SK-N-SH treated with all-trans-retinoic acid at 6 μM for 48 hours (cell line): ENCODE results near the gene CCDC24.

Source experiments
- ARNTL ChIP-seq: fragments of 450-650 bp; formaldehyde crosslinking; IDR thresholded peaks from 2 replicates; pipeline ENCODE4 v1.5.0; 2020; ENCODE audit warnings: low read depth, mild to moderate bottlenecking, moderate library complexity, borderline replicate concordance
- BACH2 ChIP-seq: fragments of 250-450 bp; sonication (Bioruptor Pico); IDR thresholded peaks from 2 replicates; pipeline ENCODE4 v1.9.0; 2021; ENCODE audit warnings: mild to moderate bottlenecking, borderline replicate concordance
- CREB5 ChIP-seq: fragments of 250-450 bp; sonication (Bioruptor Pico); IDR thresholded peaks from 2 replicates; pipeline ENCODE4 v1.5.1; 2020; ENCODE audit warnings: low read depth, mild to moderate bottlenecking, moderate library complexity
- ESRRG ChIP-seq: fragments of 250-450 bp; sonication (Bioruptor Pico); IDR thresholded peaks from 2 replicates; pipeline ENCODE4 v1.6.1; 2021; ENCODE audit warnings: mild to moderate bottlenecking
- ISL1 ChIP-seq: fragments of 250-450 bp; sonication (Bioruptor Pico); IDR thresholded peaks from 2 replicates; pipeline ENCODE4 v2.1.2; 2022; ENCODE audit warnings: mild to moderate bottlenecking, moderate library complexity
- PATZ1 ChIP-seq: fragments of 250-450 bp; sonication (Bioruptor Pico); IDR thresholded peaks from 2 replicates; pipeline ENCODE4 v1.8.0; 2020; ENCODE audit warnings: mild to moderate bottlenecking, moderate library complexity, borderline replicate concordance
- RARB ChIP-seq: fragments of 250-450 bp; sonication (Bioruptor Pico); IDR thresholded peaks from 2 replicates; pipeline ENCODE4 v1.8.0; 2021; ENCODE audit warnings: mild to moderate bottlenecking, moderate library complexity
- TCF4 ChIP-seq: fragments of 250-450 bp; sonication (Bioruptor Pico); IDR thresholded peaks from 2 replicates; pipeline ENCODE4 v1.8.0; 2021; ENCODE audit warnings: mild to moderate bottlenecking, moderate library complexity, borderline replicate concordance
- TOX ChIP-seq: fragments of 250-450 bp; sonication (Bioruptor Pico); IDR thresholded peaks from 2 replicates; pipeline ENCODE4 v1.8.0; 2021; ENCODE audit warnings: mild to moderate bottlenecking, moderate library complexity, borderline replicate concordance
- ZFP3 ChIP-seq: fragments of 250-450 bp; sonication (Bioruptor Pico); IDR thresholded peaks from 2 replicates; pipeline ENCODE4 v1.5.0; 2020; ENCODE audit warnings: mild to moderate bottlenecking, moderate library complexity
- ZNF8 ChIP-seq: fragments of 450-650 bp; formaldehyde crosslinking; IDR thresholded peaks from 2 replicates; pipeline ENCODE4 v1.5.0; 2020; ENCODE audit warnings: mild to moderate bottlenecking, moderate library complexity

- no peak for TF ChIP-seq PATZ1
- TF ChIP-seq BACH2 (CRISPR knock-in tag): no peak
- TF ChIP-seq ISL1 (CRISPR knock-in tag): no peak
- TF ChIP-seq CREB5 (CRISPR knock-in tag): no peak
- no peak for TF ChIP-seq RARB (CRISPR knock-in tag)
- TF ChIP-seq TOX (CRISPR knock-in tag): no peak
- no peak for TF ChIP-seq ARNTL (CRISPR knock-in tag)
- TF ChIP-seq ZNF8 (CRISPR knock-in tag): no peak
- no peak for TF ChIP-seq ZFP3
- no peak for TF ChIP-seq TCF4 (CRISPR knock-in tag)
- TF ChIP-seq ESRRG (CRISPR knock-in tag): no peak
These were observed 11.3 kb downstream of the CCDC24 start for GRCh38 chr1:44002606-44003157.
